HG03039 (cell line): ENCODE data around the gene BRSK1.

Experiments
- ATAC-seq: cut with Tn5 transposase; IDR thresholded peaks from one replicate; pipeline ENCODE4 v1.9.1; 2021; ENCODE audit warnings: mild to moderate bottlenecking, moderate library complexity; ENCODE audit not compliant: unreplicated experiment

The BRSK1 gene

GRCh38 chr19:55253842-55254624 is 29.8 kb upstream of the BRSK1 start:
- no peak for ATAC-seq

- no peak for ATAC-seq
Observed at GRCh38 chr19:55254625-55254977, 29.2 kb upstream of the BRSK1 start.

GRCh38 chr19:55255618-55256423 is 28.0 kb upstream of the BRSK1 start:
- ATAC-seq: no peak

- no peak for ATAC-seq
Observed at GRCh38 chr19:55256562-55257460, 27.0 kb upstream of the BRSK1 start.

GRCh38 chr19:55257461-55258420 is 26.1 kb upstream of the BRSK1 start:
- no peak for ATAC-seq

- ATAC-seq: peak; percentile 15
Observed at GRCh38 chr19:55258476-55258827, 25.3 kb upstream of the BRSK1 start.

- ATAC-seq: peak; percentile 62
Observed at GRCh38 chr19:55258828-55259539, 24.8 kb upstream of the BRSK1 start, which contains the start of gene PPP6R1. PPP6R1 (minus strand) TSS chr19:55259017; CDS start chr19:55247103, 11,914 bp downstream.

- ATAC-seq: no peak
Observed at GRCh38 chr19:55259540-55260210, 24.1 kb upstream of the BRSK1 start.

- ATAC-seq: no peak
Observed at GRCh38 chr19:55261671-55262126, 22.1 kb upstream of the BRSK1 start.

GRCh38 chr19:55262359-55262758 is 21.4 kb upstream of the BRSK1 start:
- ATAC-seq: no peak

GRCh38 chr19:55264531-55264930 is 19.3 kb upstream of the BRSK1 start:
- ATAC-seq: no peak

GRCh38 chr19:55265173-55265572 is 18.6 kb upstream of the BRSK1 start:
- ATAC-seq: no peak

- no peak for ATAC-seq
Observed at GRCh38 chr19:55265723-55266386, 17.9 kb upstream of the BRSK1 start.

GRCh38 chr19:55266404-55266803 is 17.4 kb upstream of the BRSK1 start:
- ATAC-seq: no peak

GRCh38 chr19:55266840-55267239 is 17.0 kb upstream of the BRSK1 start:
- ATAC-seq: no peak

- no peak for ATAC-seq
Observed at GRCh38 chr19:55269299-55269698, 14.5 kb upstream of the BRSK1 start.

- no peak for ATAC-seq
Observed at GRCh38 chr19:55270172-55270942, 13.4 kb upstream of the BRSK1 start.
